Colonic mucosa (tissue), 4 donors: ENCODE results near the gene SVIL. TPM values are rescaled to one million over a fixed set of nuclear protein-coding genes. Genes with fewer than 3 reads are reported as not detected.

Source experiments
- DNase-seq: peaks from one replicate; pipeline ENCODE4 v3.0.0-alpha.2; 2020
- H3K27ac ChIP-seq: fragments of 200-600 bp; one replicate; pipeline ENCODE4 v1.8.0; 2021
- H3K27me3 ChIP-seq: fragments of 200-600 bp; one replicate; pipeline ENCODE4 v1.8.0; 2021
- H3K36me3 ChIP-seq: fragments of 200-600 bp; one replicate; pipeline ENCODE4 v1.8.0; 2021
- H3K4me1 ChIP-seq: fragments of 200-600 bp; one replicate; pipeline ENCODE4 v1.8.0; 2021; ENCODE audit warnings: mild to moderate bottlenecking
- H3K4me3 ChIP-seq: fragments of 200-600 bp; one replicate; pipeline ENCODE4 v1.8.0; 2021
- H3K9ac ChIP-seq, 2 donors: one replicate each; pipeline ENCODE4 v1.7.0; 2013; ENCODE audit warnings: control low read depth in 2 of 2, low read depth in 2 of 2, low read length in 2 of 2
- H3K9me3 ChIP-seq: fragments of 200-600 bp; one replicate; pipeline ENCODE4 v1.8.0; 2021
- intact Hi-C: fragments of 100-400 bp; cut with DNase I; formaldehyde crosslinking; loops from one replicate; pipeline ENCODE4 v1.14.1; 2022
- total RNA-seq, 2 donors: library from RNA; stranded (reverse); fragmentation: NEBNext Ultra II Directional in 1 of 2; extraction: Animal tissue kit (Norgen Biotek cat#: 25700) in 1 of 2; gene quantifications; one replicate each; pipeline ENCODE4 v1.2.1, GENCODE V29; 2021
- TF ChIP-seq, protein P1 (sequence below): fragments of 200-600 bp; IDR thresholded peaks from one replicate; pipeline ENCODE4 v1.8.0; 2022; ENCODE audit warnings: antibody characterized with exemption, mild to moderate bottlenecking
- donor health status: healthy.
- donor health status: DM: no; HTN: no; CAD: no.
- donor health status: DM: no; HTN: no; CAD: no.

SVIL gene
- total RNA-seq, 2 donors from 2014 or later: 62.6 to 132 TPM

DNA sequence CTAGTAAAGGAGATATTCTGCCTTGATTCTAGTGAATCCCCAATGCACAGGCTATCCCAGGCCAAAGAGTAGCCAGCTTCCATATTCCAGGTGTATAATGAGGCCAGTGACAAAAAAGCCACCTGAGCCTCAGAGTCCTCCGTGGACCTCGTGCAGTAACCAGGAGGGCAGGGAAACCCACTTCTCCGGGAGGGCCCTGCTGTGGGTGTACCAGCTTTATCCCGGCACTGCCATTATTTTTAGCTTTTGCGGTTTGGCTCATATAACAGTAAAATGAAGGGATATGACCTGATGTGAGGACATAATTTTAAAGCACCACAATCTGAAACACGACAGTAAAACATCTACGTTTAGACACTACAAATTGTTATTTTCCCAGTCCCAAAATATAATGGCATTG, 109.0 kb downstream of the SVIL start:
- TF ChIP-seq, protein P1, sequence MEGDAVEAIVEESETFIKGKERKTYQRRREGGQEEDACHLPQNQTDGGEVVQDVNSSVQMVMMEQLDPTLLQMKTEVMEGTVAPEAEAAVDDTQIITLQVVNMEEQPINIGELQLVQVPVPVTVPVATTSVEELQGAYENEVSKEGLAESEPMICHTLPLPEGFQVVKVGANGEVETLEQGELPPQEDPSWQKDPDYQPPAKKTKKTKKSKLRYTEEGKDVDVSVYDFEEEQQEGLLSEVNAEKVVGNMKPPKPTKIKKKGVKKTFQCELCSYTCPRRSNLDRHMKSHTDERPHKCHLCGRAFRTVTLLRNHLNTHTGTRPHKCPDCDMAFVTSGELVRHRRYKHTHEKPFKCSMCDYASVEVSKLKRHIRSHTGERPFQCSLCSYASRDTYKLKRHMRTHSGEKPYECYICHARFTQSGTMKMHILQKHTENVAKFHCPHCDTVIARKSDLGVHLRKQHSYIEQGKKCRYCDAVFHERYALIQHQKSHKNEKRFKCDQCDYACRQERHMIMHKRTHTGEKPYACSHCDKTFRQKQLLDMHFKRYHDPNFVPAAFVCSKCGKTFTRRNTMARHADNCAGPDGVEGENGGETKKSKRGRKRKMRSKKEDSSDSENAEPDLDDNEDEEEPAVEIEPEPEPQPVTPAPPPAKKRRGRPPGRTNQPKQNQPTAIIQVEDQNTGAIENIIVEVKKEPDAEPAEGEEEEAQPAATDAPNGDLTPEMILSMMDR: no peak

DNA sequence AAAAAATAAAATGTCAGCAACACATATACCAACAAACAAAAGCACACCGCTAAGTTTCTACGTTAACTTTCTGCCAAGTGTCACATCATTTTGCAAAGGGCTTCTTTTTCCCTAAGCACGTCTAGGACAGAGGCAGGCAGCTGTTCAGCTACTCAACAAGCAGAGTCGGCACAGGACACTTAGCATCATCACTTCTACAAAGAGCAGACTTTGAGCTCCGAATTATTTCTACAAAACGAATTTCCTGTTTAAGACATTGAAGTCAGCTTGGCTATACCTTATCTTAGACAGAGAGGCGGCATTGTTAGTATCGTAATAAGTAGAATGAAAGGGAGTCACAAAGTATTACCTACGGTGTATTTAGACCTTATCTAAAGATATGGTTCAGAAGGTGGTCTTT, 110.1 kb downstream of the SVIL start:
- intact Hi-C loops: loop anchor here (10.0 kb wide), 1 partner anchor 60 kb away; no protein-coding TSS in a partner anchor
- Histone ChIP-seq H3K36me3 (peaks cover 5% of the 10 kb centered on the region), H3K27ac (peak overlapping the region; percentile 68), H3K9ac (peak overlapping the region in 1 of 2 donors; percentile 15), H3K9me3 (no peaks in the 10 kb centered on the region), H3K4me1 (no peaks in the 10 kb centered on the region), H3K4me3 (no peak overlapping the region), H3K27me3 (no peaks in the 10 kb centered on the region)
- TF ChIP-seq, protein P1: no peak
- DNase-seq: no peak

More for the DNA sequence above, 109.0 kb downstream of the SVIL start:
- no peaks in the 10 kb centered on the region for H3K4me1 ChIP-seq
- H3K36me3 ChIP-seq: peaks cover 5% of the 10 kb centered on the region
- H3K27me3 ChIP-seq: no peaks in the 10 kb centered on the region
- no peak overlapping the region for H3K9ac ChIP-seq
- no peak overlapping the region for H3K27ac ChIP-seq
- H3K9me3 ChIP-seq: no peaks in the 10 kb centered on the region
- intact Hi-C loops: loop anchor here (10.0 kb wide), 1 partner anchor 59 kb away; no protein-coding TSS in a partner anchor
- DNase-seq: no peak
- no peak overlapping the region for H3K4me3 ChIP-seq

DNA sequence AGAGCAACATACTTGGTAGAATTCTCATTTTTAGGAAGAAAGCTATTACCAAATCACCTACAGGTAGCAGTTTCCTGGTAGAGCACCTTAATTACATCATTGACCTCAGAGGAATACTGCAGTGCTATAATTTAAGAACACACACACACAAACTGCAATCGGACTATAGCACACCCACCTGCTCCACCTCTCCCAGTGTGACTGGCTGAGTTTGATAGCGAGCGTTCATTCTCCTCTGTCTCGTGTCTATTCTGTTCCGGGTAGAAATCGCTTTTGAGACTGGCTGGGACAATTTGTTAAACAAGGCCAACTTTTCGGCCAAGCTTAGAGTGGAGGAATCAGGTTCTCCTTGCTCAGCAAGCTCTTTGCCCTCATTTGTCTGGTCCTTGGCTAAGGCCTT, 110.5 kb downstream of the SVIL start:
- no peak overlapping the region for H3K4me3 ChIP-seq
- H3K27me3 ChIP-seq: no peaks in the 10 kb centered on the region
- peak overlapping the region; percentile 68 for H3K27ac ChIP-seq
- TF ChIP-seq, protein P1: no peak
- H3K9ac ChIP-seq: peak overlapping the region in 1 of 2 donors; percentile 15
- H3K4me1 ChIP-seq: no peaks in the 10 kb centered on the region
- peak; percentile 72 for DNase-seq
- H3K36me3 ChIP-seq: peaks cover 5% of the 10 kb centered on the region
- intact Hi-C loops: loop anchor here (10.0 kb wide), 1 partner anchor 61 kb away; no protein-coding TSS in a partner anchor
- H3K9me3 ChIP-seq: no peaks in the 10 kb centered on the region

DNA sequence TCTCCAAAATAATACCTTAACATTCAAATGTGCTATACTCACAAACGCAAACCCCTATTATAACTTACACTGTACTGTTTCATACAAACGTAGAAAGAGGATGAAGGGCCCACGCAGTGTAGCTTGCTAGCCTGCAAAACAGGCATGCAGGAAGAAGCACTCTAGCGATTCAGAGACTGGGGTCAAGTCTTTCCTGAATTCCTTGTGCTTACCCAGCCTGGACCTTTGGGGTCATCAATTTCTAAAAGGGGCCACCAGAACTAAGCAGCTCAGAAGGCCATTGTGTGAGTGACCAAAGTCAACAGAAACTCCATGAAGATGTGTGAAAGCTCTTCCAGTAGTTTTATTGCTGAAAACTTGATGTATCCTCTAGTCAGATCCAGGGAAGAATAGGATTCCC, 111.9 kb downstream of the SVIL start:
- Histone ChIP-seq H3K9ac (no peak overlapping the region), H3K9me3 (no peaks in the 10 kb centered on the region), H3K27me3 (no peaks in the 10 kb centered on the region), H3K27ac (peak overlapping the region; percentile 23), H3K36me3 (peaks cover 5% of the 10 kb centered on the region), H3K4me1 (no peaks in the 10 kb centered on the region), H3K4me3 (no peak overlapping the region)
- TF ChIP-seq, protein P1: no peak
- intact Hi-C loops: loop anchor here (10.0 kb wide), 1 partner anchor 62 kb away; no protein-coding TSS in a partner anchor
- DNase-seq: no peak

DNA sequence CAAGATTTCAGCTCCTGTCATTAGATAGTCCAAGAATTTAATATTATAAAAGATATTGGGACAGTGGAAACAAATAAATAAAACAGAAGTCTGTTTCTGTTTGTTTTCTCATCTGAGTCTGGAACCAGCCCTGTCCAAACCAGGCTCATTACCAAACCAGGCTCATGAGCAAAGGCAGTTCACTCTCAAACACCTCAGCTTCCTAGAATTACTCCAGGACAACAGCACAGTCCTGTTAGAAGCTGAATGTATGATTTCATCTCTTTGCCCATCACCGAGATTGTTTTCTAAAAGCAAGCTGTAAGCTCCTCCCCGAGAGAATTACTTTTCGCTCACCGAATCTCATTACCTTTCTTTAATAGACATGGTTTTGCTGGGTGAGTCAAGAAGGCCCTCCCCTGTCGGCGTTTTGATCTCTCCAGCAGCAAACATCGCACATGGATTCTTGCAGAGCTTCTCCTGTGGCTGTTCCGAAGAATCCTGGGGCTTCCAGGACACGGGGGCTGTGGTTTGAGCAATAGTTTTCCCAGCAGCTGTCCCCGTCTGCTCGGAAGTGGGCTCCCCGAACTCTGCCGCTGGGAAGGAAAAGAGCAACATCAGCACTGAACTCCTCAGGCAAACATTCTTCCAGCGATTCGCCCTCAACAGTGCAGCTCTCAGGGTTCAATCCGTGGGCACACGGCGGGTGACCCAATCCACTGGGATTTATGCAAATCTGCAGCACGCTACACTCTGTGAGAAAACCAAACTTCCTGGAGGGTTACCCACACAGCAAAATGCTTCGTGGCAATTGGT, 112.5 kb downstream of the SVIL start:
- no peak for DNase-seq
- Histone ChIP-seq H3K27ac (peak overlapping the region; percentile 23), H3K36me3 (peaks cover 5% of the 10 kb centered on the region), H3K4me1 (no peaks in the 10 kb centered on the region), H3K9me3 (no peaks in the 10 kb centered on the region), H3K9ac (peak overlapping the region in 1 of 2 donors; percentile 2), H3K27me3 (no peaks in the 10 kb centered on the region), H3K4me3 (no peak overlapping the region)
- intact Hi-C loops: loop anchor here (10.0 kb wide), 1 partner anchor 63 kb away; no protein-coding TSS in a partner anchor
- TF ChIP-seq, protein P1: no peak
